Sigmoid colon (tissue), 7 donors: ENCODE results near the gene TXNL4B. TPM values are rescaled to one million over a fixed set of nuclear protein-coding genes. Genes with fewer than 3 reads are reported as not detected.

Source experiments
- DNase-seq: peaks from one replicate; pipeline ENCODE4 v3.0.0-alpha.2; 2019
- H3K27ac ChIP-seq, 4 donors: fragments of 200-600 bp; sonication (generic); one replicate each; pipeline ENCODE4 v1.5.1; 2016 to 2019; ENCODE audit warnings: mild to moderate bottlenecking in 1 of 4
- H3K27me3 ChIP-seq, 3 donors: fragments of 200-600 bp; sonication (generic); one replicate each; pipeline ENCODE4 v1.5.1; 2019; ENCODE audit warnings: mild to moderate bottlenecking in 1 of 3
- H3K36me3 ChIP-seq, 4 donors: fragments of 200-600 bp; sonication (generic); one replicate each; pipeline ENCODE4 v1.5.1; 2016 to 2019
- H3K4me1 ChIP-seq, 4 donors: fragments of 200-600 bp; sonication (generic); one replicate each; pipeline ENCODE4 v1.5.1; 2017 to 2019
- H3K4me3 ChIP-seq, 4 donors: fragments of 200-600 bp; sonication (generic); one replicate each; pipeline ENCODE4 v1.5.1; 2017 to 2019; ENCODE audit warnings: mild to moderate bottlenecking in 2 of 4, moderate library complexity in 1 of 4
- H3K9me3 ChIP-seq, 4 donors: fragments of 200-600 bp in 3 of 4; sonication (generic) in 3 of 4; one replicate each; pipeline versions ENCODE4 v1.5.1 to v1.6.1; 2013 to 2019
- EP300 ChIP-seq, 4 donors: sonication (generic); formaldehyde crosslinking; IDR thresholded peaks; one replicate each; pipeline ENCODE4 v1.6.1; 2017; ENCODE audit warnings: antibody characterized with exemption in 4 of 4
- POLR2A ChIP-seq, 2 donors: fragments of 450-650 bp; IDR thresholded peaks; one replicate each; pipeline ENCODE4 v1.6.1; 2016; ENCODE audit warnings: antibody characterized with exemption in 2 of 2, mild to moderate bottlenecking in 2 of 2, moderate library complexity in 2 of 2
- POLR2AphosphoS5 ChIP-seq, 4 donors: sonication (generic); formaldehyde crosslinking; IDR thresholded peaks; one replicate each; pipeline ENCODE4 v1.6.1; 2017; ENCODE audit warnings: antibody characterized with exemption in 4 of 4
- WGBS, 2 donors: extraction: QIAGEN DNeasy Blood & Tissue Kit; methylation state at CpG; one replicate each; pipeline ENCODE4 v1.1.7; 2013; 5-methylcytosine and 5-hydroxymethylcytosine counted together
- intact Hi-C: fragments of 100-400 bp; cut with DNase I; formaldehyde crosslinking; loops from one replicate; pipeline ENCODE4 v1.15.1; 2023
- polyA plus RNA-seq, 3 donors: library from polyadenylated mRNA; stranded (reverse); fragments of 200-250 nt; gene quantifications; one replicate each; pipeline ENCODE4 v1.2.3, GENCODE V29; 2013
- total RNA-seq, 4 donors: library from RNA; depleted of rRNA; stranded (reverse); fragments of >200 nt; gene quantifications; one replicate each; pipeline ENCODE4 v1.1.0, GENCODE V29; 2016
- TF ChIP-seq, protein P1 (sequence below), 4 experiments: fragments of 450-650 bp in 3 of 4; fragments of 200-600 bp in 1 of 4; IDR thresholded peaks; one replicate each; pipeline ENCODE4 v1.5.1; 2016 to 2019; ENCODE audit warnings: antibody characterized with exemption in 4 of 4, mild to moderate bottlenecking in 3 of 4, moderate library complexity in 2 of 4
- donor health status: healthy with polysubstance abuse.
- donor health status: Bipolar disorder and iron deficiency.
- donor health status: healthy.

TXNL4B gene
- total and polyA plus RNA-seq, 7 donors = 6.0 to 11.8 (median 8.2) TPM

DNA sequence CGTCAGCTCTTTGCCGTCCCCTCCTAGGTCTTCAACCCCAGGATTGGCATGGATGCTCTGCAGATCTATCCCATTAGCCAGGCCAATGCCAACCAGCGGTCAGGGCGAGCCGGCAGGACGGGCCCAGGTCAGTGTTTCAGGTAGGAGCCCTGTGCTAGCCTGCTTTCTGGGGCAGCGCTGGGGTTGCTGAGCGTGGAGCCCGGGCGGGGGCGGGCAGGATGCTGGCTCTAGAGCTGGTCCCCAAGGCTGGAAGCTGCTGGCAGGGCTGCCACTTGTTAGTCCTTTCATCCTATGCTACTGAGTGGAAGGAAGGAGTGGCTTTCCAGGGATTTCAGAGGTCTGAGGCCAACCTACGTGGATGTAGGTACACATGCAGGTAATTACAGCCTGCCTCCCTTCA, 12.6 kb upstream of the TXNL4B start:
- intact Hi-C loops = no loop called here
- no peak for TF ChIP-seq POLR2AphosphoS5 (IDR thresholded peaks at IDR 0.05)
- TF ChIP-seq, protein P1, sequence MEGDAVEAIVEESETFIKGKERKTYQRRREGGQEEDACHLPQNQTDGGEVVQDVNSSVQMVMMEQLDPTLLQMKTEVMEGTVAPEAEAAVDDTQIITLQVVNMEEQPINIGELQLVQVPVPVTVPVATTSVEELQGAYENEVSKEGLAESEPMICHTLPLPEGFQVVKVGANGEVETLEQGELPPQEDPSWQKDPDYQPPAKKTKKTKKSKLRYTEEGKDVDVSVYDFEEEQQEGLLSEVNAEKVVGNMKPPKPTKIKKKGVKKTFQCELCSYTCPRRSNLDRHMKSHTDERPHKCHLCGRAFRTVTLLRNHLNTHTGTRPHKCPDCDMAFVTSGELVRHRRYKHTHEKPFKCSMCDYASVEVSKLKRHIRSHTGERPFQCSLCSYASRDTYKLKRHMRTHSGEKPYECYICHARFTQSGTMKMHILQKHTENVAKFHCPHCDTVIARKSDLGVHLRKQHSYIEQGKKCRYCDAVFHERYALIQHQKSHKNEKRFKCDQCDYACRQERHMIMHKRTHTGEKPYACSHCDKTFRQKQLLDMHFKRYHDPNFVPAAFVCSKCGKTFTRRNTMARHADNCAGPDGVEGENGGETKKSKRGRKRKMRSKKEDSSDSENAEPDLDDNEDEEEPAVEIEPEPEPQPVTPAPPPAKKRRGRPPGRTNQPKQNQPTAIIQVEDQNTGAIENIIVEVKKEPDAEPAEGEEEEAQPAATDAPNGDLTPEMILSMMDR (IDR thresholded peaks at IDR 0.05) = no peak
- no peak for TF ChIP-seq EP300 (IDR thresholded peaks at IDR 0.05)
- no peak for TF ChIP-seq POLR2A (IDR thresholded peaks at IDR 0.05)
- H3K4me3 ChIP-seq = no peak overlapping the region
- DNase-seq = no peak
- H3K27me3 ChIP-seq = no peaks in the 10 kb centered on the region
- H3K4me1 ChIP-seq = no peaks in the 10 kb centered on the region
- no peaks in the 10 kb centered on the region for H3K9me3 ChIP-seq
- no peak overlapping the region for H3K27ac ChIP-seq
- 96 to 97% methylated on average over 12 of the region's 12 CpGs for WGBS, 2 donors
- H3K36me3 ChIP-seq = peaks cover 89 to 100% (median 99%) of the 10 kb centered on the region in 4 donors

DNA sequence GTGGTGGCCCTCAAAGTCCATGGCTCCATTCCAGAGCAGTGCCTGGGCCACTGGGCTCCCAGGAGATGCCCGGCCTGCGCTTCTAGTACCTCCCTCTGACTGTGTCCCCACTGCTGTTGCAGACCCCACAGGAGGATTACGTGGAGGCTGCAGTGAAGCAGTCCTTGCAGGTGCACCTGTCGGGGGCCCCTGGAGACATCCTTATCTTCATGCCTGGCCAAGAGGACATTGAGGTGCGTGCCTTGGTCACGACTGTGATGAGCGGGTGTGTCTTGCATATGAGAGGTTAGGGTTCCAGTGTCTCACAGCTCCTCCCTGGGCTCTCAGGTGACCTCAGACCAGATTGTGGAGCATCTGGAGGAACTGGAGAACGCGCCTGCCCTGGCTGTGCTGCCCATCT, 11.5 kb upstream of the TXNL4B start:
- no peaks in the 10 kb centered on the region for H3K27me3 ChIP-seq
- H3K4me1 ChIP-seq = no peaks in the 10 kb centered on the region
- H3K36me3 ChIP-seq = peaks cover 89 to 100% (median 99%) of the 10 kb centered on the region in 4 donors
- intact Hi-C loops = no loop called here
- no peak overlapping the region for H3K27ac ChIP-seq
- DNase-seq = no peak
- WGBS, 2 donors = 89 to 96% methylated on average over 9 of the region's 9 CpGs
- H3K9me3 ChIP-seq = no peaks in the 10 kb centered on the region
- TF ChIP-seq EP300 (IDR thresholded peaks at IDR 0.05) (no peak), POLR2A (IDR thresholded peaks at IDR 0.05) (no peak), POLR2AphosphoS5 (IDR thresholded peaks at IDR 0.05) (no peak)
- TF ChIP-seq, protein P1 (IDR thresholded peaks at IDR 0.05) = no peak
- H3K4me3 ChIP-seq = no peak overlapping the region

DNA sequence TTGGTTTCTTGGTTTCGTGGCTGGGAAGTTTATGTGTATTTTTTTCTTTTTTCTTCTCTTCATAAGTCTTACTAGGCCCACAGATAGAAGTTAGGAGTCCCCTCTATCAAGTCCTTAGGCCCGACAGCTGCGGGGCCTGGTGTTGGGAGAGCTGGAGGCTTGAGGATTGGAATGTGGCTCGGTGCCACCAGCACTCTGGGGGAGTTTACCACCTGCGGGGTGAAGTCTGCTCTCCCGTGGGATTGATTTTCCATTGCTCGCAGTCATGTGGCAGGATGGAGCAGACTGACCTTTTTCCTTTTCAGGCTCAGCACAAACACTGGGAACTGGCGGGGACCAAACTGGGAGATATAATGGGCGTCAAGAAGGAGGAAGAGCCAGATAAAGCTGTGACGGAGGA, 7.8 kb upstream of the TXNL4B start:
- Histone ChIP-seq H3K27me3 (no peaks in the 10 kb centered on the region), H3K36me3 (peaks cover 77 to 100% (median 93%) of the 10 kb centered on the region in 4 donors), H3K9me3 (no peaks in the 10 kb centered on the region), H3K4me1 (no peaks in the 10 kb centered on the region), H3K27ac (no peak overlapping the region), H3K4me3 (no peak overlapping the region)
- WGBS, 2 donors = 92 to 94% methylated on average over 10 of the region's 10 CpGs
- DNase-seq = no peak
- intact Hi-C loops = no loop called here
- TF ChIP-seq POLR2A (IDR thresholded peaks at IDR 0.05) (no peak), EP300 (IDR thresholded peaks at IDR 0.05) (no peak), POLR2AphosphoS5 (IDR thresholded peaks at IDR 0.05) (no peak)
- TF ChIP-seq, protein P1 (IDR thresholded peaks at IDR 0.05) = no peak

DNA sequence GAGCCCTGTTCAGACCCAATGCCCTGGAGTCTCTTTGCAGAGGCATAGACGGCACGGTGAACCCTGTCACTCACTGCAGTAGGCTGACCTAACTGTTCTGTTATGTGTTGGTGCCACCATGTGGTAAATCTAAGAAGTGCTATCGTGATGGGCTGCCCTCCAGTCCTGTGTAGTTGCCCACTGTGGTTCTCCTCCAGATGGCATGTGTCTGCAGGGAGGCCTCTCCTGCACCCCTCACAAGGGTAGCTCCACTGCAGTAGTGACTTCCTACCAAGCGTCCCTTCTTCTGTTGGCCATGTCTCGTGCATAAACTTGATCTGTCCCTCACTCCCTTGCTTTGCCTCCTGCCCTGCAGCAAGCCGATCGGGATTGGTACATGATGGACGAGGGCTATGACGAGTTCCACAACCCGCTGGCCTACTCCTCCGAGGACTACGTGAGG, 6.0 kb upstream of the TXNL4B start:
- 70 to 73% methylated on average over 12 of the region's 12 CpGs for WGBS, 2 donors
- no peaks in the 10 kb centered on the region for H3K9me3 ChIP-seq
- H3K4me1 ChIP-seq = peaks cover 0 to 16% (median 14%) of the 10 kb centered on the region in 4 donors
- DNase-seq = no peak
- H3K4me3 ChIP-seq = no peak overlapping the region
- intact Hi-C loops = loop anchor here (10.0 kb wide), 1 partner anchor 375 kb away; the partner anchor contains the start of gene PHLPP2
- no peak for TF ChIP-seq EP300 (IDR thresholded peaks at IDR 0.05)
- TF ChIP-seq, protein P1 (IDR thresholded peaks at IDR 0.05) = peak in 2 of 4 experiments; percentile 15 to 33
- peaks cover 59 to 84% (median 78%) of the 10 kb centered on the region in 4 donors for H3K36me3 ChIP-seq
- no peak overlapping the region for H3K27ac ChIP-seq
- no peaks in the 10 kb centered on the region for H3K27me3 ChIP-seq

DNA sequence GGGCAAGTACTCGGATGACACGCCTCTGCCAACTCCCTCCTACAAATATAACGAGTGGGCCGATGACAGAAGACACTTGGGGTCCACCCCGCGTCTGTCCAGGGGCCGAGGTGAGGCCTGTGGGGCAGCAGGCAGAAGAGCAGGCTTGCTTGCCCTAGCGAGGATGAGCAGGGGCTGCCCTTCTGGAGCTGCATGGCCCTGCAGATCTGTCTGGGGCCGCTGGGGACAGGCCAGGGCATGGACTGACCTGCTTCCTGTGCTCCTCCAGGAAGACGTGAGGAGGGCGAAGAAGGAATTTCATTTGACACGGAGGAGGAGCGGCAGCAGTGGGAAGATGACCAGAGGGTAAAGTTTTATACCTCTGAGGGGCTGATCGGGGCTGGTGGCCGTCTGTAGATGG, 5.5 kb upstream of the TXNL4B start:
- peaks cover 55 to 80% (median 73%) of the 10 kb centered on the region in 4 donors for H3K36me3 ChIP-seq
- intact Hi-C loops = loop anchor here (10.0 kb wide), 1 partner anchor 374 kb away; the partner anchor contains the start of gene PHLPP2
- H3K4me3 ChIP-seq = no peak overlapping the region
- H3K27ac ChIP-seq = no peak overlapping the region
- WGBS, 2 donors = 85 to 88% methylated on average over 15 of the region's 15 CpGs
- no peaks in the 10 kb centered on the region for H3K9me3 ChIP-seq
- DNase-seq = no peak
- H3K4me1 ChIP-seq = peaks cover 0 to 19% (median 18%) of the 10 kb centered on the region in 4 donors
- no peaks in the 10 kb centered on the region for H3K27me3 ChIP-seq
- no peak for TF ChIP-seq POLR2AphosphoS5 (IDR thresholded peaks at IDR 0.05)
- TF ChIP-seq EP300 (IDR thresholded peaks at IDR 0.05) = no peak
- no peak for TF ChIP-seq POLR2A (IDR thresholded peaks at IDR 0.05)
- TF ChIP-seq, protein P1 (IDR thresholded peaks at IDR 0.05) = no peak
